ENCODE results near the gene RAVER2.

RAVER2 gene

DNA sequence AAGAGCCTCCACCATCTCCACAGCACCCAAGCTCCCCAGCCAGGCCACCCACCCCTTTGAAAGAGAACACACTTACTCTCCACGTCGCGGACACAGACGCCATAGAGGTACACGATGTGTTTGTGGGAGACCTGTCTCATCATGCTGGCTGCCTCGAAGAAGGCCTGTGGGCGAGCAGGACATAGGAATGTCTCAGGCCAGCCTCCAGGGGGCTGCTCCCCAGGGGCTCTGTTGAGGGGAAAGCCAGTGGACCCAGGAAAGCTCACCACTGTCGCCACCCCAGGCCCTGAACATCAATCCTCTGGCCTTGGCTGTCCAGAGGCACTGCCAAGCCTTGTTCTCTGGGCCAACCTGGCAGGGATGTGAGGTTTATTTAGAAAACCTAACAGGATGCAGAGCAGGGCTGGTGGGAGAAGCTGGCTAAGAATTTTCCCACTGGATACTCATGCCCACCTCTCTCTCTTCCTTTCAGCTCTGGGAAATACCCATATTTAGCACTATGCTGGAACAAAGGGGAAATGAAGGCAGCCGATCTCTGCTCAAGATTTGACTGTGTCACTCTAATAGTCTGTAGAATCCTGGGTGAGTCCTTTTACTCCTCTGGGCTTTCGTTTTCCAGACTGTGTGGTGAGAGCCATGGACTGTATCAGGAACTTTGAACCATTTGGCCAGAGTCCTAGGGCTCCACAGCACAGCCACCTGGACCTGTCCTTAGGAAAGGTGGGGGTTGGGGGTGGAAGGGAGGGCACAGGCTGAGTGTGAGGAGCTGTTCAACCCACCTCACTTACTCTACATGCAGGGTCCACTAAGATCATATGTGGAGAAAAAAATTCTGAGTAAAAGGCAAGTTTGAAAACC is 101.9 kb downstream of the RAVER2 start:
- ATAC-seq (ENCODE audit: low read depth): no peak
- peaks cover under 1% of the 10 kb centered on the region for H3K4me1 ChIP-seq (ENCODE audit: insufficient read depth, poor library complexity, severe bottlenecking)
- H3K36me3 ChIP-seq (ENCODE audit: low read depth): no peaks in the 10 kb centered on the region; the same call in none of the 2 replicates
- H3K27ac ChIP-seq (ENCODE audit: poor library complexity, severe bottlenecking): no peak overlapping the region
- H3K4me3 ChIP-seq (ENCODE audit: severe bottlenecking): no peak overlapping the region
- no peaks in the 10 kb centered on the region for H3K9me3 ChIP-seq (ENCODE audit: severe bottlenecking)
- no peaks in the 10 kb centered on the region for H3K27me3 ChIP-seq (ENCODE audit: insufficient read depth, poor library complexity, severe bottlenecking)
- TF ChIP-seq, protein P1, sequence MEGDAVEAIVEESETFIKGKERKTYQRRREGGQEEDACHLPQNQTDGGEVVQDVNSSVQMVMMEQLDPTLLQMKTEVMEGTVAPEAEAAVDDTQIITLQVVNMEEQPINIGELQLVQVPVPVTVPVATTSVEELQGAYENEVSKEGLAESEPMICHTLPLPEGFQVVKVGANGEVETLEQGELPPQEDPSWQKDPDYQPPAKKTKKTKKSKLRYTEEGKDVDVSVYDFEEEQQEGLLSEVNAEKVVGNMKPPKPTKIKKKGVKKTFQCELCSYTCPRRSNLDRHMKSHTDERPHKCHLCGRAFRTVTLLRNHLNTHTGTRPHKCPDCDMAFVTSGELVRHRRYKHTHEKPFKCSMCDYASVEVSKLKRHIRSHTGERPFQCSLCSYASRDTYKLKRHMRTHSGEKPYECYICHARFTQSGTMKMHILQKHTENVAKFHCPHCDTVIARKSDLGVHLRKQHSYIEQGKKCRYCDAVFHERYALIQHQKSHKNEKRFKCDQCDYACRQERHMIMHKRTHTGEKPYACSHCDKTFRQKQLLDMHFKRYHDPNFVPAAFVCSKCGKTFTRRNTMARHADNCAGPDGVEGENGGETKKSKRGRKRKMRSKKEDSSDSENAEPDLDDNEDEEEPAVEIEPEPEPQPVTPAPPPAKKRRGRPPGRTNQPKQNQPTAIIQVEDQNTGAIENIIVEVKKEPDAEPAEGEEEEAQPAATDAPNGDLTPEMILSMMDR (IDR thresholded peaks at IDR 0.05; ENCODE audit: poor library complexity, severe bottlenecking): no peak
- no peak for DNase-seq (ENCODE audit: low spot score)

DNA sequence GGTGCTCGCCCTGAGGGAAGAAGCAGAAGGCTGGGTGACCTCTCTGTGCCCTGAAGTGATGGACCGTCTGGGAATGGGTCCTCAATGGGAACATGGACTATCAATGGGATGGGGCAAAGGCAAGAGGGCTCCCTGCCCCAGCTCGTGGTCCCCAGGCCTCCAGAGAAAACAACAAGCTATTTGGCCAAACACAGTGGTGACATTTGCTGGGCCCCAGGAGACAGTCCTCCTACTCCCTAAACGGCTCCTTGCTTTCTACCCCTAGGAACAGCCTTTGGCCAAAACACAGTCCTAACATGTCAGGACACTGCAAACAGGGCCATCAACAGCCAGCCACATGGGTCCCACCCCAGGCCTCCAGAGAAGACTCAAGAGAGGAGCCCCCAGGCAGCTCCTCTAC is 102.8 kb downstream of the RAVER2 start:
- ATAC-seq (ENCODE audit: low read depth): no peak
- no peaks in the 10 kb centered on the region for H3K27me3 ChIP-seq (ENCODE audit: insufficient read depth, poor library complexity, severe bottlenecking)
- H3K4me1 ChIP-seq (ENCODE audit: insufficient read depth, poor library complexity, severe bottlenecking): no peaks in the 10 kb centered on the region
- no peak overlapping the region for H3K4me3 ChIP-seq (ENCODE audit: severe bottlenecking)
- no peaks in the 10 kb centered on the region; the same call in 1 of the 2 replicates for H3K36me3 ChIP-seq (ENCODE audit: low read depth)
- no peak overlapping the region for H3K27ac ChIP-seq (ENCODE audit: poor library complexity, severe bottlenecking)
- DNase-seq (ENCODE audit: low spot score): no peak
- no peaks in the 10 kb centered on the region for H3K9me3 ChIP-seq (ENCODE audit: severe bottlenecking)
- TF ChIP-seq, protein P1 (IDR thresholded peaks at IDR 0.05; ENCODE audit: poor library complexity, severe bottlenecking): no peak

DNA sequence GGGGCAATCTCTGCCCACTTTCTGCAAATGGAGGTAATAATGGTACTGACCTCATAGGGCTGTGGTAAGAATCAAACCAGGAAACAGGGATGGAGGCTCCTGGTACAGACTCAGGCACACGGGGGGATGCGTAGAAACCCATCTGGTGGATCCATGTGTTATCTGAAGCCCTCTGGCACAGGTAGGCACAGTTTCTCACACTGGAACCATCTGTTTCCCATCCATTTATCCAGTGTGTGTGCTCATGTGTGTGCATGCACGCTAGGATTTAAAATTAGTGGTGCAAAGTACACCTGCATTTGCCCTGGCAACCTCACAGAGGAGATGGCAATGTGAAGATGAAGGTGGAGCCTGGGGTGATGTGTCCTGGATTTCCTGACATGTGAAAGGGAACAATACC is 103.3 kb downstream of the RAVER2 start:
- DNase-seq (ENCODE audit: low spot score) (no peak), ATAC-seq (ENCODE audit: low read depth) (no peak)
- Histone ChIP-seq H3K9me3 (ENCODE audit: severe bottlenecking) (no peaks in the 10 kb centered on the region), H3K4me3 (ENCODE audit: severe bottlenecking) (no peak overlapping the region), H3K27ac (ENCODE audit: poor library complexity, severe bottlenecking) (no peak overlapping the region), H3K36me3 (ENCODE audit: low read depth) (no peaks in the 10 kb centered on the region; the same call in 1 of the 2 replicates), H3K4me1 (ENCODE audit: insufficient read depth, poor library complexity, severe bottlenecking) (no peaks in the 10 kb centered on the region), H3K27me3 (ENCODE audit: insufficient read depth, poor library complexity, severe bottlenecking) (no peaks in the 10 kb centered on the region)
- TF ChIP-seq, protein P1 (IDR thresholded peaks at IDR 0.05; ENCODE audit: poor library complexity, severe bottlenecking): no peak

DNA sequence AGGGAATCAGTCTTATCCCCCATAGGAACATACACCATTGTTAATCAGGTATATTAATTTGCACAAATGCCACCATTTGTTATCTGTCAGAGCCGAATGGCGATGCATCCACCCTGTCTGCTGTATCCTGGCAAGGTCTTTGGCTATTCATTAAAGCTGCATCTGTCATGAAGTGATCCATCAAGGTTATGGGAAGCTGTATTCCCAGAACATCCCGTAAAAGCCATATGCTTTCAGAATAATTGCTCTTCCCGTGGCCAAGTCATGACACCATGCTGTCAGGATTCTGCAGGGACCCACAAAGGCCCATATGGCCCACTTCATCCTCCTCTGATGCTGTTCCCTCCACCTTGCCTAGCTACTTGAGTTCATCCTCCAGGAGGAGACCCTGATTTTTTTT is 103.9 kb downstream of the RAVER2 start:
- Histone ChIP-seq H3K27ac (ENCODE audit: poor library complexity, severe bottlenecking) (no peak overlapping the region), H3K4me1 (ENCODE audit: insufficient read depth, poor library complexity, severe bottlenecking) (no peaks in the 10 kb centered on the region), H3K4me3 (ENCODE audit: severe bottlenecking) (no peak overlapping the region), H3K36me3 (ENCODE audit: low read depth) (no peaks in the 10 kb centered on the region), H3K27me3 (ENCODE audit: insufficient read depth, poor library complexity, severe bottlenecking) (no peaks in the 10 kb centered on the region), H3K9me3 (ENCODE audit: severe bottlenecking) (no peaks in the 10 kb centered on the region)
- DNase-seq (ENCODE audit: low spot score) (no peak), ATAC-seq (ENCODE audit: low read depth) (no peak)
- TF ChIP-seq, protein P1 (IDR thresholded peaks at IDR 0.05; ENCODE audit: poor library complexity, severe bottlenecking): no peak

DNA sequence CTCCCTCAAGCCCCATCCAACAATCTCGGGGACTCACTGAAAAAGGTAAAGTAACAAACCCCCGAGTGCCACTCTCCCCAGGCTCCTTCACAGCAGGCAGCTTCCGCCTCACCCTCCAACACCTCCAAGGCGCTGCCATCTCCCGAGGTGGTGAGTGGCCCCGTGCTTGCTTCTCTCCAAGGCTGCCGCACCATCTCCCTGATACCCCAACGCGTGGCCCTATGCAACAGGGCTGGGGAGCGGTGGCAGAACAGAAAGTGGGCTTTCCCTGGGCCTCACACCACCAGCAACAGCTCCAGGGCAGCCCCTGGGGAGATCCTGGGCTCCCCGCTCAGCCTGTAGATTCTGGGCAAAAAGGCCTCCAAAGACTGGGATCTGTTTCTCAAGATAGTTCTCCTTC is 105.1 kb downstream of the RAVER2 start:
- no peaks in the 10 kb centered on the region for H3K9me3 ChIP-seq (ENCODE audit: severe bottlenecking)
- TF ChIP-seq, protein P1 (IDR thresholded peaks at IDR 0.05; ENCODE audit: poor library complexity, severe bottlenecking): no peak
- no peak for ATAC-seq (ENCODE audit: low read depth)
- no peaks in the 10 kb centered on the region for H3K4me1 ChIP-seq (ENCODE audit: insufficient read depth, poor library complexity, severe bottlenecking)
- no peaks in the 10 kb centered on the region for H3K27me3 ChIP-seq (ENCODE audit: insufficient read depth, poor library complexity, severe bottlenecking)
- peaks cover 1% of the 10 kb centered on the region; the same call in 1 of the 2 replicates for H3K36me3 ChIP-seq (ENCODE audit: low read depth)
- no peak overlapping the region for H3K27ac ChIP-seq (ENCODE audit: poor library complexity, severe bottlenecking)
- H3K4me3 ChIP-seq (ENCODE audit: severe bottlenecking): no peak overlapping the region
- no peak for DNase-seq (ENCODE audit: low spot score)
